ENCODE measurements around the gene PPFIA4.

DNA sequence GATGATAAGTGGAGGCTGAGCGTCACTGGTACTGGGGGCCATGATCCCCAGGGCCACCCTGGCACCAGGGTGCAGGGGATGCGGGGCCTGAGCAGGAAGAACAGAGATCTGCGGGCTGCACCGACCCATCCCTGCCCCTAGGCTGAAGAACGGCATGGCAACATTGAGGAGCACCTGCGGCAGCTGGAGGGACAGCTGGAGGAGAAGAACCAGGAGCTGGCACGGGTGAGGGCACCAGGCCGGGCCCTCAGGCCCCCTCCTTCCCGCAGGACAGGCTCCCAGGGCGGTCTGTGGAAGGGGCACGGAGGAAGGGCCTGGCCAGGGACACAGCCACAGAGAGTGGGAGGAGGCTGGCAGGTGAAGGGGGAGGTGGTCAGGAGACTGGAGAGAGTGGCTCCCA lies 21.8 kb downstream of the PPFIA4 start:
- TF ChIP-seq MAX (IDR thresholded peaks at IDR 0.05; ENCODE audit: insufficient read depth, insufficient read length) (no peak), GATA2 (IDR thresholded peaks at IDR 0.05; ENCODE audit: insufficient read depth, insufficient read length, low read depth, low read length) (no peak), POLR2A (IDR thresholded peaks at IDR 0.05; ENCODE audit: low read depth, low read length) (no peak), JUN (IDR thresholded peaks at IDR 0.05; ENCODE audit: borderline replicate concordance, insufficient read depth, insufficient read length, low read depth) (no peak), EZH2 (IDR thresholded peaks at IDR 0.05; ENCODE audit: borderline replicate concordance, low read depth, low read length, severe bottlenecking) (no peak)
- TF ChIP-seq, protein P1, sequence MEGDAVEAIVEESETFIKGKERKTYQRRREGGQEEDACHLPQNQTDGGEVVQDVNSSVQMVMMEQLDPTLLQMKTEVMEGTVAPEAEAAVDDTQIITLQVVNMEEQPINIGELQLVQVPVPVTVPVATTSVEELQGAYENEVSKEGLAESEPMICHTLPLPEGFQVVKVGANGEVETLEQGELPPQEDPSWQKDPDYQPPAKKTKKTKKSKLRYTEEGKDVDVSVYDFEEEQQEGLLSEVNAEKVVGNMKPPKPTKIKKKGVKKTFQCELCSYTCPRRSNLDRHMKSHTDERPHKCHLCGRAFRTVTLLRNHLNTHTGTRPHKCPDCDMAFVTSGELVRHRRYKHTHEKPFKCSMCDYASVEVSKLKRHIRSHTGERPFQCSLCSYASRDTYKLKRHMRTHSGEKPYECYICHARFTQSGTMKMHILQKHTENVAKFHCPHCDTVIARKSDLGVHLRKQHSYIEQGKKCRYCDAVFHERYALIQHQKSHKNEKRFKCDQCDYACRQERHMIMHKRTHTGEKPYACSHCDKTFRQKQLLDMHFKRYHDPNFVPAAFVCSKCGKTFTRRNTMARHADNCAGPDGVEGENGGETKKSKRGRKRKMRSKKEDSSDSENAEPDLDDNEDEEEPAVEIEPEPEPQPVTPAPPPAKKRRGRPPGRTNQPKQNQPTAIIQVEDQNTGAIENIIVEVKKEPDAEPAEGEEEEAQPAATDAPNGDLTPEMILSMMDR (IDR thresholded peaks at IDR 0.05; ENCODE audit: extremely low read depth in 1 of 2, insufficient read depth in 1 of 2, low read depth in 1 of 2, low read length in 2 of 2) = no peak

Measured in endothelial cell of umbilical vein (primary cell).